Measurements from ENCODE around the gene UST. TPM values are rescaled to one million over a fixed set of nuclear protein-coding genes. Genes with fewer than 3 reads are reported as not detected.

Gene UST
- total and polyA plus RNA-seq, 2 of the 8 experiments (the other 6 are each of a cell fraction or from before 2014, with no cell fraction given) = 13.5 to 34.5 TPM

GRCh38 chr6:149076355-149076734, 329.5 kb downstream of the UST start:
- no peak overlapping the region for H4K91ac ChIP-seq (replicated peaks; ENCODE audit: insufficient read length, low read length)
- no peak overlapping the region for H2BK120ac ChIP-seq (replicated peaks; ENCODE audit: low read depth, low read length)
- H3K27ac ChIP-seq (ENCODE audit: low read depth, low read length) = no peak overlapping the region
- H3K9me3 ChIP-seq (ENCODE audit: insufficient read depth in 2 of 2, low read depth in 1 of 2, low read length in 1 of 2) = no peaks in the 10 kb centered on the region
- H3K36me3 ChIP-seq (ENCODE audit: control insufficient read depth in 2 of 4, insufficient read depth in 4 of 4, low read length in 3 of 4) = peaks cover 2 to 24% (median 7%) of the 10 kb centered on the region in 4 experiments; a peak in 6 of 8 replicates
- no peak overlapping the region for H3K18ac ChIP-seq (ENCODE audit: extremely low read depth, low read length)
- no peak overlapping the region for H3K9ac ChIP-seq (replicated peaks in 1 of 4; ENCODE audit: extremely low read depth in 1 of 4, low read depth in 3 of 4, low read length in 3 of 4)
- H3K79me2 ChIP-seq (ENCODE audit: control insufficient read depth in 1 of 2, insufficient read depth in 2 of 2, low read length in 2 of 2) = no peaks in the 10 kb centered on the region
- no peaks in the 10 kb centered on the region for H3K79me1 ChIP-seq (ENCODE audit: low read depth, low read length)
- no peak overlapping the region for H3K4me3 ChIP-seq (ENCODE audit: extremely low read depth in 1 of 4, insufficient read depth in 2 of 4, low read depth in 3 of 4, low read length in 4 of 4)
- no peaks in the 10 kb centered on the region for H3K23me2 ChIP-seq (ENCODE audit: low read depth, low read length)
- ChIA-PET CTCF (ENCODE audit: partially characterized antibody) (interaction anchor here (0.6 to 3.5 kb wide), 6 partner anchors 10 to 498 kb away, joined by 3 to 13 read pairs (median 6); no protein-coding TSS in a partner anchor), POLR2A (ENCODE audit: partially characterized antibody) (no interaction called here)
- H3K4me1 ChIP-seq (replicated peaks in 1 of 4; ENCODE audit: control insufficient read depth in 3 of 4, insufficient read depth in 4 of 4, low read length in 3 of 4) = peaks cover 0 to 3% (median 0%) of the 10 kb centered on the region in 4 experiments; a peak in 3 of 7 replicates
- DNase-seq (ENCODE audit: low read depth in 1 of 2, low spot score in 2 of 2) (no peak), FAIRE-seq (no peak)
- H3K23ac ChIP-seq (ENCODE audit: insufficient read length) = no peak overlapping the region
- 90% methylated on average over 2 of the region's 2 CpGs; no CpG with 5 or more reads in 1 of the 2 experiments for WGBS, 2 experiments (ENCODE audit: extremely low coverage in 1 of 2, insufficient coverage in 1 of 2, insufficient read length in 1 of 2, insufficient replicate concordance in 2 of 2, low coverage in 1 of 2, low lambda C conversion rate in 2 of 2, missing lambda C conversion rate in 1 of 2)
- H4K5ac ChIP-seq (ENCODE audit: insufficient read length, low read depth, low read length) = no peak overlapping the region
- no peak overlapping the region for H2AK5ac ChIP-seq (ENCODE audit: low read depth, low read length)
- H3K4ac ChIP-seq (replicated peaks; ENCODE audit: insufficient read length, low read depth, low read length) = no peak overlapping the region
- H3K27me3 ChIP-seq (replicated peaks in 1 of 4; ENCODE audit: control insufficient read depth in 3 of 4, extremely low read depth in 1 of 4, insufficient read depth in 3 of 4, low read length in 3 of 4) = no peaks in the 10 kb centered on the region
- H2BK20ac ChIP-seq (ENCODE audit: low read length) = no peak overlapping the region
- no peak overlapping the region for H3K14ac ChIP-seq (ENCODE audit: insufficient read length)
- H2BK5ac ChIP-seq (ENCODE audit: low read depth, low read length) = no peak overlapping the region
- no peak overlapping the region for H2AFZ ChIP-seq (ENCODE audit: low read length)
- no peak overlapping the region for H2BK12ac ChIP-seq (ENCODE audit: low read depth, low read length)
- no peak overlapping the region for H2BK15ac ChIP-seq (ENCODE audit: low read length)
- no peak overlapping the region for H4K8ac ChIP-seq (ENCODE audit: extremely low read depth, insufficient read depth, low read length)
- H3K4me2 ChIP-seq (ENCODE audit: insufficient read depth in 1 of 2, low read depth in 2 of 2, low read length in 2 of 2) = no peak overlapping the region
- H4K20me1 ChIP-seq (replicated peaks in 1 of 2; ENCODE audit: control insufficient read depth in 1 of 2, insufficient read depth in 2 of 2, low read length in 2 of 2) = no peaks in the 10 kb centered on the region
- no peak overlapping the region for H3K56ac ChIP-seq (replicated peaks; ENCODE audit: insufficient read length, low read depth, low read length)
- TF ChIP-seq GABPA (IDR thresholded peaks at IDR 0.05; ENCODE audit: borderline replicate concordance, insufficient read depth, low read length) = no peak
- no peak for TF ChIP-seq MAX (IDR thresholded peaks at IDR 0.05)
- TF ChIP-seq MAFK (IDR thresholded peaks at IDR 0.05; ENCODE audit: low read depth, low read length) = no peak
- no peak for TF ChIP-seq CEBPB (IDR thresholded peaks at IDR 0.05; ENCODE audit: low read depth, low read length)
- TF ChIP-seq SIRT6 (IDR thresholded peaks at IDR 0.05; ENCODE audit: low read length) = no peak
- no peak for TF ChIP-seq NRF1 (IDR thresholded peaks at IDR 0.05; ENCODE audit: low read depth, low read length)
- TF ChIP-seq CTCF (IDR thresholded peaks at IDR 0.05; ENCODE audit: control extremely low read depth in 1 of 3, insufficient read depth in 1 of 3, low read depth in 1 of 3, low read length in 3 of 3) = no peak
- no peak for TF ChIP-seq POLR2AphosphoS5 (IDR thresholded peaks at IDR 0.05; ENCODE audit: low read depth, low read length)
- TF ChIP-seq SAP30 (IDR thresholded peaks at IDR 0.05; ENCODE audit: insufficient read depth, insufficient replicate concordance, low read length) = no peak

All from H1 (cell line).